Uterine smooth muscle cell (primary cell): Measurements from ENCODE around the gene NRXN3. TPM values are rescaled to one million over a fixed set of nuclear protein-coding genes. Genes with fewer than 3 reads are reported as not detected.

ENCODE experiments used
- total RNA-seq: library from RNA; depleted of rRNA; stranded (reverse); fragments of >200 nt; gene quantifications from 2 replicates; pipeline ENCODE4 v1.2.3, GENCODE V29; 2014

NRXN3 gene
- 0.22 and 0.62 TPM in 2 replicates for total RNA-seq

GRCh38 chr14:78170203-78170602, at the start of gene NRXN3:
NRXN3 (plus strand) TSS chr14:78170373; CDS start chr14:78243094, 72,721 bp downstream.

